Immature natural killer cell (primary cell): Measurements from ENCODE around the gene CSNK1A1. TPM values are rescaled to one million over a fixed set of nuclear protein-coding genes. Genes with fewer than 3 reads are reported as not detected.
"Not testable (repeated sequence)": the region's sequence is repeated elsewhere in the genome, so short reads cannot be mapped to it uniquely, and the experiment has no call there.

Experiments
- DNase-seq, 3 donors: peaks; one replicate each; pipeline ENCODE4 v3.0.0; 2022; ENCODE audit warnings: mixed read lengths in 1 of 3
- H3K27ac Mint-ChIP-seq, 6 donors: one replicate each; pipeline ENCODE4 v1.8.0; 2020; ENCODE audit warnings: mixed read lengths in 6 of 6, mild to moderate bottlenecking in 5 of 6, inconsistent platforms in 4 of 6, moderate library complexity in 3 of 6
- H3K27me3 Mint-ChIP-seq, 3 donors: one replicate each; pipeline ENCODE4 v1.8.0; 2020 to 2021; ENCODE audit warnings: low read depth in 3 of 3, mild to moderate bottlenecking in 3 of 3, mixed read lengths in 3 of 3, moderate library complexity in 3 of 3, inconsistent platforms in 1 of 3
- H3K36me3 Mint-ChIP-seq, 3 donors: one replicate each; pipeline ENCODE4 v1.8.0; 2020; ENCODE audit warnings: mixed read lengths in 3 of 3, inconsistent platforms in 2 of 3, mild to moderate bottlenecking in 2 of 3
- H3K4me1 Mint-ChIP-seq, 2 donors: one replicate each; pipeline ENCODE4 v1.8.0; 2020; ENCODE audit warnings: inconsistent platforms in 2 of 2, mild to moderate bottlenecking in 2 of 2, mixed read lengths in 2 of 2, moderate library complexity in 1 of 2
- H3K4me3 Mint-ChIP-seq, 5 donors: one replicate each; pipeline ENCODE4 v1.8.0; 2020; ENCODE audit warnings: mild to moderate bottlenecking in 5 of 5, mixed read lengths in 5 of 5, inconsistent platforms in 3 of 5, moderate library complexity in 3 of 5
- H3K9me3 Mint-ChIP-seq, 6 donors: one replicate each; pipeline ENCODE4 v1.8.0; 2020; ENCODE audit warnings: mild to moderate bottlenecking in 6 of 6, mixed read lengths in 6 of 6, inconsistent platforms in 4 of 6, moderate library complexity in 3 of 6
- polyA plus RNA-seq, 3 donors: library from polyadenylated mRNA; unstranded; fragments of 300-500 nt; fragmentation: Illumina TruSeq; gene quantifications; one replicate each; pipeline ENCODE4 v1.2.3, GENCODE V29; 2021

Gene CSNK1A1
- polyA plus RNA-seq, 3 donors from 2014 or later = 106 to 146 (median 134) TPM

DNA sequence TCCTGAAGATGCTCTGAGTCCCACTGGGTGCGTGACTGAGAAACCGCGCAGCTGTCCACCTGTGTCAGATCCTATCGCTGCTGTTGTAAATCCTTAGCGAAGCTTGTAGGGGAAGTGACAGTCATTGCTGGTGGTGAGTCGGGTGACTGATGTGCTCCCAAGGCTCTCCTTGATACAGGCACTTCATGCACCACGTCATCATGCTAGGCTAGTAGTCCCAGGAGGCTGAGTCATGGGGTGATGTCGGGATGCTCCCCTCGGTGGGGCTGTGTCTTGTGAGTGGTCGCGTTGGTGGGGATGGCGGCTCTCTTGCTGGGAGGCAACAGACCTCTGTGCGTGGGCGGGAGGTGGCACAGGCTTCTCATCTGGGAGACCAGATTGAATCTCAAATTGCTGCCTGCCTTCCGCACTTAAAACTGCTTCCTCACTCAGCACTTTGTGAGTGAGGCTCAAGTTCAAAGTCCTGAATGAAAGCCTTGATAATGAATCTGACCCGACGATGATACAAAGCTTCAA is 84.7 kb downstream of the CSNK1A1 start:
- no peaks in the 10 kb centered on the region for H3K4me1 Mint-ChIP-seq
- H3K27ac Mint-ChIP-seq = no peak overlapping the region
- H3K4me3 Mint-ChIP-seq = no peak overlapping the region
- H3K36me3 Mint-ChIP-seq = no peaks in the 10 kb centered on the region
- no peaks in the 10 kb centered on the region for H3K9me3 Mint-ChIP-seq
- H3K27me3 Mint-ChIP-seq = peaks cover 0 to 5% (median 0%) of the 10 kb centered on the region in 3 donors
- DNase-seq = no peak

DNA sequence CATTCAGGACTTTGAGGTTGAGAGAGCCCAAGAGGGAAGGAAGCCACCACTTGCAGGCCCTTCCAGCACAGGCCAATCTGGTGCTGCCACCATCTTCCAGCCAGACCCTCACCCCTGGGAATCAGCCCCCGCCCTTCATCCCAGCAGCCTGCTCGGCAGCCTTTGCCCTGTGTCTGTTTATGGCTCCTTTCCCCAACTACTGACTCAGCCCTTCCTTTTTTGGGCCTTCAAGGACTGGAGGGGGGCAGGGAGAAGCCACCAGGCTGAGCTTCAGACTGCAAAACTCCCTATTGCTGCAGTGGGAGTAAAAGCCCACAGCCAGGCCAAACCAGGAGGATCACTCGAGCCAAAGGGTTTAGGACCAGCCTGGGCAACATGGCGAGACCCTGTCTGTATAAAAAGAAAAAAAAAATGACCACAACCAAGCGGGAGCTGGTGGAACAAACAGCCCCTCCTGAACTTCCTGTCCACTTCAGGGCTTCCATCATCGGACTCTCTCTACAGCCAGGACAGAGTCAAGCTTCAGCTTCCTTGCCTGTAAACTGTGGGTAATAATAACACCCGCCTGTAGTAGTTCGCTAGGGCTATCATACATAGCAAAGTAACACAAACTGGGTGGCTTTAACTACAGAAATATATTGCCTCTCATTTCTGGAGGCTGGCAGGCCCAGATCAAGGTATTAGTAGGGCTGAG is 86.3 kb downstream of the CSNK1A1 start:
- H3K36me3 Mint-ChIP-seq = no peaks in the 10 kb centered on the region
- H3K27me3 Mint-ChIP-seq = peaks cover 0 to 8% (median 0%) of the 10 kb centered on the region in 3 donors
- no peaks in the 10 kb centered on the region for H3K4me1 Mint-ChIP-seq
- H3K27ac Mint-ChIP-seq = peak overlapping the region in 1 of 6 donors; percentile 40
- DNase-seq = no peak
- no peak overlapping the region for H3K4me3 Mint-ChIP-seq
- no peaks in the 10 kb centered on the region for H3K9me3 Mint-ChIP-seq

GRCh38 chr5:149461907-149462306 is 89.3 kb downstream of the CSNK1A1 start:
- not testable (repeated sequence) for H3K36me3 Mint-ChIP-seq, H3K4me3 Mint-ChIP-seq, H3K9me3 Mint-ChIP-seq, H3K4me1 Mint-ChIP-seq, H3K27me3 Mint-ChIP-seq, H3K27ac Mint-ChIP-seq, DNase-seq

DNA sequence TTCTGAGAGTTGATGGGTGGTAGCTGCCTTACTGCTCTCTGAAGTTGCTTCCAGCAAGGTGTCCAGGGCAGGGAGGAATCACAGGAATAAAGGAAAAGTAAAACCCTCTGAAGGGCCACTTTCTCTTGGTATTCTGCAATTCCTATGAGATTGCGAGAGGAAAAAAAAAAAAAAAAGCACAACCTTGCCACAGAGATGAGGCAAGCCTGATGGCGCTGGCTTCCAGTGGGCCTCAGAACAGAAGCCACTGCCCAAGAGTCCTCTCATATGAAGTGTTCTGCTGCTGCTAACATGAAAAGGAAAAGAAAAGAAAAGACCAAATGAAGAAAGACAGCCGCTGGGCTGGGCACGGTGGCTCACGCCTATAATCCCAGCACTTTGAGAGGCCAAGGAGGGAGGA is 91.3 kb downstream of the CSNK1A1 start:
- no peaks in the 10 kb centered on the region for H3K36me3 Mint-ChIP-seq
- no peak overlapping the region for H3K27ac Mint-ChIP-seq
- H3K27me3 Mint-ChIP-seq = peaks cover 1 to 4% (median 3%) of the 10 kb centered on the region in 3 donors
- no peak overlapping the region for H3K4me3 Mint-ChIP-seq
- no peaks in the 10 kb centered on the region for H3K4me1 Mint-ChIP-seq
- DNase-seq = no peak
- no peaks in the 10 kb centered on the region for H3K9me3 Mint-ChIP-seq

- H3K36me3 Mint-ChIP-seq = no peaks in the 10 kb centered on the region
- H3K27ac Mint-ChIP-seq = no peak overlapping the region
- no peak for DNase-seq
- H3K27me3 Mint-ChIP-seq = peaks cover 1 to 5% (median 3%) of the 10 kb centered on the region in 3 donors
- H3K4me1 Mint-ChIP-seq = no peaks in the 10 kb centered on the region
- H3K4me3 Mint-ChIP-seq = no peak overlapping the region
- H3K9me3 Mint-ChIP-seq = no peaks in the 10 kb centered on the region
These were observed 93.9 kb downstream of the CSNK1A1 start for GRCh38 chr5:149457393-149457763.

DNA sequence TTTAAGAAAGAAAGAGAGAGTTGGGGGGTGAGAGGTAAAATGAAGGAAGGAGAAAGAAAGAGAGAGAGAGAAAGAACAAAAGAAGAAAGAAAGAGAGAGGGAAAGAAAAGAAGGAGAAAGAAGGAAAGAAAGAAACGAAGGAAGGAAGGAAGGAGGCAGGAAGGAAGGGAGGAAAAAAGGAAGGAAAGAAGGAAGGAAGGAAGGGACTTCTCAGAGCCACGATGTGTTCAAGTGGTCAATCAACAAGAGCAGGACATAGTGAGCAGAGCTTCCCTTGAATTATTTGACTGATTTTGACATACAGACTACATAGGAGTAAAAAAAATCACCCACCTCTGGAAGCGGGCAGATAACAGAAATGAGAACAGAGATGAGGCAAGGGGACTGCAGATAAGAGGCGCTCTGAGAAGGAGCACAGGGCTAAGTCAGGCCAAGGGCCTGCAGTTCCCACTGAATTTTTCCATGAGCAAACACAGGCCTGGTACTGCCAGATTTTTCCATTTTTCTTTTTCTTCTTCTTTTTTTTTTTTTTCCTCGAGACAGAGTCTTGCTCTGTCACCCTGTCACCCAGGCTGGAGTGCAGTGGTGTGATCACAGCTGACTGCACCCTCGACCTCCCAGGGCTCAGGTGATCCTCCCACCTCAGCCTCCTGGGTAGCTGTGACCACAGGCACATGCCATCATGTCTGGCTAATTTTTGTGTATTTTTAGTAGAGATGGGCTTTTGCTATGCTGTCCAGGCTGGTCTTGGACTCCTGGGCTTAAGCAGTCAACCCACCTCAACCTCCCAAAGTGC is 94.4 kb downstream of the CSNK1A1 start:
- Mint-ChIP-seq H3K4me3 (no peak overlapping the region), H3K9me3 (no peaks in the 10 kb centered on the region), H3K36me3 (no peaks in the 10 kb centered on the region), H3K27me3 (peaks cover 1 to 5% (median 3%) of the 10 kb centered on the region in 3 donors), H3K4me1 (no peaks in the 10 kb centered on the region), H3K27ac (peak overlapping the region in 1 of 6 donors; percentile 13)
- DNase-seq = no peak

DNA sequence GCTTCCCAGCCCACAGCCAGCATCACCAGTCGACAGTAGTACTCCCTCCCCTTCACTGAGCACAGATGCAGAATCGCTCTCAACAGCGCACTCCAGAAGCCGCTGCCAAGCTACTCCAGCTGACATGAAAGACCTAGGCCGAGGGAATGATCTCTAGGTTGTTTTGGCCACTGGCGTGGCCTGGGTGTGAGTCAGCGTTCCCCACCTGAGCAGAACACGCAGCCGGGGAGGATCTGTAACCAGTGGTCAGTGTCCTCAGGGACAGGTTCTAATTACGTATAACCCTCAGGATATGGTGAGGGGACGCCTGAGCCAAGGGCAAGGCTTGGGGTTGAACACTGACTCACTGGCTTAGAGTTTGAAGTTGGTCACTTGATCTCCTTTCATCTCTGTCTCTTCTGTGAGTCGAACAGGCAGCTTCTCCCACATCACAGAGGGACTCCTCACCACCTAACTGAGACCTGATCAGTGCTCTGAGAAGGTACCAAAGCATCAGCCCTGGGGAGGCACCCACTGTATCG is 95.3 kb downstream of the CSNK1A1 start:
- Mint-ChIP-seq H3K9me3 (no peaks in the 10 kb centered on the region), H3K4me1 (no peaks in the 10 kb centered on the region), H3K36me3 (no peaks in the 10 kb centered on the region), H3K4me3 (no peak overlapping the region), H3K27me3 (peaks cover 1 to 5% (median 3%) of the 10 kb centered on the region in 3 donors), H3K27ac (no peak overlapping the region)
- no peak for DNase-seq

DNA sequence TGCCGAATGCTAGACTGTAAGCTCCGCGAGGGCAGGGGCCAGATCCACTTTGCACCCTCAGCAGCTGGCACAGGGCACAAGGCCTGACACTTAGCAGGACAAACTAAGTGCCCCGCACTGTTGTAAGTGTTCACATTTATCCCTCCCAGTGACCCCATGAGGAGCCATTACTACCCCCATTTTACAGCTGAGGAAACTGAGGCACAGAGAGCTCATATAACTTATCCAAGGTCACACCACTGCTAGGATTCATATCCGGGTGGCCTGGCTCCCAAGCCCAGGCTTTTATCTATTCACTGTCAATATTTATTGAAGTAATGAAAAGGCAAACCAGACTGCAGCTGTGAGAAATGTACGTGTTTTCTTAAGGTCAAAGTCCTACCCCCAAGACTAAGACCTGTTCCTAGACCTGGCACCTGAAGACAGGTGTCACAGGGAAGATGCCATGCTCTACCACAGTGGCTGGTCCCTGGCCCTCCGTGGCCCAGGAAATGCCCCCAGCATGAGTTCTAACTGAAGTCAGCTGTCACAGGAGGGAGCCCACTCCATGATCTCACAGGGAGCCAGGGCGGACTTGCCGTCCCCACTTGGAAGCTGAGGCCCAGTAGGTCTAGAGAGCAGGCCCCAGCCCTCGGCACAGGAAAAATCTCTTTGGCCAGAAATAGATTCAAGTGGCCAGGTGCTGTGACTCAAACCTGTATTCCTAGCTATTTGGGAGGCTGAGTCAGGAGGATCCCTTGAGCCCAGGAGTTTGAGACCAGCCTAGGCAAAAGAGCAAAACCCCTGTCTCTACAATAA is 97.4 kb downstream of the CSNK1A1 start:
- no peak for DNase-seq
- Mint-ChIP-seq H3K36me3 (no peaks in the 10 kb centered on the region), H3K9me3 (no peaks in the 10 kb centered on the region), H3K27ac (no peak overlapping the region), H3K4me1 (no peaks in the 10 kb centered on the region), H3K27me3 (peaks cover 0 to 5% (median 0%) of the 10 kb centered on the region in 3 donors), H3K4me3 (no peak overlapping the region)

DNA sequence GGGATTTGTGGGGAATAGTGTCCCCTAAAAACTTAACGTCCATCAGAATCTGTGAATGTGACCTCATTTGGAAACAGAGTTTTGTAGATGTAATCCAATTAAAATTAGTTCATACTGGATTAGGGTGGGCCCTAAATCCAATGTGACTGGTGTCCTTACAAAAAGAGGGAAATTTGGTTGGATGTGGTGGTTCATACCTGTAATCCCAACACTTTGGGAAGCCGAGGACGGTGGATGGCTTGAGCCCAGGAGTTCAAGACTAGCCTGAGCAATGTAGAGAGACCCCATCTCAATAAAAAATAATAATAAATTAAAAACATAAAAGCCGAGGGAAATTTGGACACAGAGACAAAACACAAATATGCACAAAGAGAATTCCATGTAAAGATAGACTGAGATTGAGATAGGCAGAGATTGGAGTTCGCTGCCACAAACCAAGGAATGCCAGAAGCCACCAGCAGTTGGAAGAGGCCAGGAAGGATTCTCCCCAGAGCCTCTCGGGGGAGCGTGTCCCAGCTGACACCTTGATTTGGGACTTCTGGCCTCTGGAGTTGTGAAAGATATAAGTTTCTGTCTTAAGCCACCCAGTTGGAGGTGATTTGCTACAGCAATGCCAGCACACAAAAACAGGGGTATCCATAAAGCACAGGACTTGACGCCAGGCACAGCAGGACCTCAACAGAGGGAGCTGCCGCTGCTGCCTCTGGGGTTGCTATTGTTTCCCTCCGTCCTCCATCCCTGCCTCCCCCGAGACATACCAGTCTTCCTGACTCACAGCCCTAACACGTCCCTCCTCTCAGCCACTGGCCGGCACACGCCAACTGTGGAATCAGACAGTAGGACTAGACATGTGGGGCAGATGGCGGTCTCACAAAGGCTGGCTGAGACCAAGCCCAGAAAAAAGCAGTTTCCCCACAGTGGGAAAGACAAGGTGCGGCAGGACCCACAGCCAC is 98.3 kb downstream of the CSNK1A1 start:
- H3K27ac Mint-ChIP-seq = peak overlapping the region in 1 of 6 donors; percentile 69

DNA sequence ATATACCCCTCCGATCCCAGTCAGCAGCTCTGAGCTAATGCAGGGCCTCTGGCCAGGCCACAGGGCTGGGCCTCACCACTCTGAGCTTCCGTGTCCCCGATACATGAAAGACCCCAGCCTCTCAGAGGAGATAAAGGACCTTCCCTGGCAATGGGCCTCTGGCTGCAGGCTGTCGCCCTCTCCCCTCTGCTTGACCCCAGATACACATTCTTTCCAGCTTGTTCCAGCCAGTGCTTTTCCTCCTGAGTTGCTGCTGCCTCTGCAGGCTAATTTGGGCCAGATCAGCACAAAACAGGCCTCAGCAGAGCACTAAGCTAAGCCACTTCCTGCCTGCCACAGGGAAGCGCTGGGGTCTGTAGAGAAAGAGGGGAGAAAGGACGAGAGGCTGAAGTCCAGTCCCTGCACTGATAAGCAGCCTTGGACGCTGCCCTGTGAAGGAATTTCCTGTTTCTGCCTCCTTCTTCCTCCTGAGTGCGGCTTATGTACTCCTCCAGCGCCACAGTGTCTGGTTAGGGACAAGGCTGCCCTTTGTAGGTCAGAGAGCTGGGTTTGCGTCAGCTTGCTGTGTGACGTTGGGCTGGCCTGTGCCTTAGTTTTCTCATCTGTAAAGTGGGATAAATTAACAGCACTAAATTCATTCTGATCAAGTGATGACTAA is 99.1 kb downstream of the CSNK1A1 start:
- Mint-ChIP-seq H3K27ac (peak overlapping the region in 1 of 6 donors; percentile 69), H3K4me1 (no peaks in the 10 kb centered on the region), H3K27me3 (peaks cover 0 to 5% (median 0%) of the 10 kb centered on the region in 3 donors), H3K4me3 (peak overlapping the region in 1 of 5 donors; percentile 61), H3K9me3 (no peaks in the 10 kb centered on the region), H3K36me3 (no peaks in the 10 kb centered on the region)
- no peak for DNase-seq

More for the DNA sequence above, 98.3 kb downstream of the CSNK1A1 start:
- Mint-ChIP-seq H3K27me3 (peaks cover 0 to 5% (median 0%) of the 10 kb centered on the region in 3 donors), H3K9me3 (no peaks in the 10 kb centered on the region), H3K4me3 (no peak overlapping the region), H3K36me3 (no peaks in the 10 kb centered on the region), H3K4me1 (no peaks in the 10 kb centered on the region)
- no peak for DNase-seq

GRCh38 chr5:149450199-149450598 is 101.0 kb downstream of the CSNK1A1 start:
- no peaks in the 10 kb centered on the region for H3K9me3 Mint-ChIP-seq
- H3K27ac Mint-ChIP-seq = no peak overlapping the region
- no peaks in the 10 kb centered on the region for H3K36me3 Mint-ChIP-seq
- no peak overlapping the region for H3K4me3 Mint-ChIP-seq
- DNase-seq = no peak
- H3K27me3 Mint-ChIP-seq = peaks cover 0 to 2% (median 0%) of the 10 kb centered on the region in 3 donors
- no peaks in the 10 kb centered on the region for H3K4me1 Mint-ChIP-seq
